PC-9 (cell line): Measurements from ENCODE around the gene SEC24B.

ENCODE experiments used
- CTCF ChIP-seq: fragments of 200-600 bp; sonication (generic); conservative IDR thresholded peaks from 2 replicates; pipeline ENCODE4 v1.6.1; 2017; ENCODE audit warnings: mixed run types, antibody characterized with exemption, mild to moderate bottlenecking, moderate library complexity
- EZH2 ChIP-seq: fragments of 200-600 bp; sonication (generic); IDR thresholded peaks from 2 replicates; pipeline ENCODE4 v1.8.0; 2017; ENCODE audit warnings: antibody characterized with exemption, low read depth

GRCh38 chr4:109578846-109579245 is 145.2 kb downstream of the SEC24B start:
- TF ChIP-seq CTCF: no peak
- TF ChIP-seq EZH2: no peak
